Measurements from ENCODE around the gene EFNA5. TPM values are rescaled to one million over a fixed set of nuclear protein-coding genes. Genes with fewer than 3 reads are reported as not detected.

The EFNA5 gene
- 15.7 TPM for total RNA-seq

DNA sequence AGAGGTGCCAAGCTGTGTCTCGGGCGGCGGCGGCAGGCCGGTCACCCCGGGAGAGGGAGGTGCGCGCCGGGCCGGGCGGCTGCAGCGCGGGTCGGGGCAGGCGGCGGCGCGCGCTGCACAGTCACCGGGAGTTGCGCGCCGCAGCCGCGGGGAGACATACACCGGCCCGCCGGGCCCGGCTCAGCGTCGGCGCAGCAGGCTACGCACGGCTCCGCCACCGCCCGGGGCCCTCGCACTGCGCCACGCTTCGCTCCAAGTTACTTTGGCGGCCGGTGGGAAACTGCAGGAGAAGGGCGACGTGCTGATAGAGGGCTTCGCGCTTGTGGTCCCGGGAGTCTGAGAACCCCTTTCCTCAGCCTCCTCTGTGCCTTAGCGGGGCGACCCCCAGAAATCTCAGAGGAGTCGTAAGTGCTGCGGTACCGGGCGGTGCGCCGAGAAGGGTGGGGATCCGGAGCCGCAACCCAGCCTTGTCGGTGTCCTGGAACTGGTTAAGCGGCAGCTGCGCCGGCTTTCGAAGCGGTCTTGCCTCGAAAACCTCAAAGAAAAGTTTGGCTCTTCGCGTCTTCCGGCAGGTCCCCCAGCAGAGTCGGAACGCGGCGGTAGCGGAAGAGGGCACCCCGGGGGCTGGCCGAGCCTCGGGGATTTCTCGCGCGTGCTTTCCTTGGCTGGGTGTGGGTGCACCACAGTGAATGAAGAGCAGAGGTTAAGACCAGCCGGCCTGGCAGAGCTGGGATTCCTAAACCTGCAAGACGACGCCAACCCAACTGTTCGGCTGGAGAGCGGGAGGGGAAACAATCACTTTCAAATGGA, at the start of gene EFNA5:
Gene EFNA5 (minus strand): TSS at position 6 of the 810 bp plus-strand sequence.

Measured in parietal lobe (tissue), 1 donor.